Measurements from ENCODE around the gene MEMO1.
"Not testable (repeated sequence)": the region's sequence is repeated elsewhere in the genome, so short reads cannot be mapped to it uniquely, and the experiment has no call there.

Gene MEMO1

GRCh38 chr2:32010670-32011484, at the start of gene MEMO1:
Gene MEMO1, minus strand, starts transcription at chr2:32011008. Its CDS starts 761 bp downstream, at chr2:32010247.
- DNase-seq, result peak; percentile 98

- no peak for DNase-seq
These were observed 49.5 kb upstream of the MEMO1 start for GRCh38 chr2:32060266-32060665.

- no peak for DNase-seq
These were observed 47.3 kb upstream of the MEMO1 start for GRCh38 chr2:32058130-32058529.

- DNase-seq, result not testable (repeated sequence)
These were observed 43.8 kb upstream of the MEMO1 start for GRCh38 chr2:32054583-32054982.

GRCh38 chr2:32051836-32052439, 41.1 kb upstream of the MEMO1 start:
- DNase-seq, result no peak

GRCh38 chr2:32043561-32043960, 32.8 kb upstream of the MEMO1 start:
- no peak for DNase-seq

- peak; percentile 95 for DNase-seq
These were observed 28.8 kb upstream of the MEMO1 start, which contains the start of gene DPY30 for GRCh38 chr2:32039447-32040219. Gene DPY30, minus strand, starts transcription at chr2:32039805. Its CDS starts 349 bp downstream, at chr2:32039456.

- not testable (repeated sequence) for DNase-seq
These were observed 23.5 kb upstream of the MEMO1 start for GRCh38 chr2:32034198-32034887.

- DNase-seq, result not testable (repeated sequence)
These were observed 8.1 kb upstream of the MEMO1 start for GRCh38 chr2:32018789-32019482.

- no peak for DNase-seq
These were observed 2.1 kb upstream of the MEMO1 start for GRCh38 chr2:32012872-32013271.

- DNase-seq, result peak; percentile 7
These were observed 715 bp upstream of the MEMO1 start for GRCh38 chr2:32011485-32011960.

- peak; percentile 65 for DNase-seq
These were observed 533 bp downstream of the MEMO1 start for GRCh38 chr2:32010280-32010669.

GRCh38 chr2:32009516-32010256, 1.1 kb downstream of the MEMO1 start:
- peak; percentile 46 for DNase-seq

- peak; percentile 66 for DNase-seq
These were observed 1.8 kb downstream of the MEMO1 start for GRCh38 chr2:32008805-32009515.

GRCh38 chr2:32007121-32007391, 3.8 kb downstream of the MEMO1 start:
- DNase-seq, result no peak

GRCh38 chr2:32005371-32005976, 5.3 kb downstream of the MEMO1 start:
- DNase-seq, result no peak

GRCh38 chr2:32003791-32004190, 7.0 kb downstream of the MEMO1 start:
- no peak for DNase-seq

- no peak for DNase-seq
These were observed 8.4 kb downstream of the MEMO1 start for GRCh38 chr2:32002406-32002805.

GRCh38 chr2:31999438-31999837, 11.4 kb downstream of the MEMO1 start:
- no peak for DNase-seq

GRCh38 chr2:31998731-31999383, 12.0 kb downstream of the MEMO1 start:
- DNase-seq, result no peak

All from RPMI8226 (cell line).